Endothelial cell (in vitro differentiated cells): Measurements from ENCODE around the gene ARHGEF28. TPM values are rescaled to one million over a fixed set of nuclear protein-coding genes. Genes with fewer than 3 reads are reported as not detected.
A peak's percentile ranks its signal among the peaks of the same experiment; 100 is the strongest.

Experiments used
- DNase-seq: peaks from one replicate; pipeline ENCODE4 v3.0.0; 2021; ENCODE audit warnings: low spot score
- H3K27ac Mint-ChIP-seq: one replicate; pipeline ENCODE4 v1.8.0; 2021; ENCODE audit warnings: mixed read lengths, inconsistent platforms; ENCODE audit not compliant: unreplicated experiment
- H3K27me3 Mint-ChIP-seq: one replicate; pipeline ENCODE4 v1.8.0; 2021; ENCODE audit warnings: mild to moderate bottlenecking, moderate library complexity, mixed read lengths, inconsistent platforms; ENCODE audit not compliant: unreplicated experiment
- H3K36me3 Mint-ChIP-seq: one replicate; pipeline ENCODE4 v1.8.0; 2021; ENCODE audit warnings: mild to moderate bottlenecking, low read depth, mixed read lengths, inconsistent platforms; ENCODE audit not compliant: unreplicated experiment
- H3K4me1 Mint-ChIP-seq: one replicate; pipeline ENCODE4 v1.8.0; 2021; ENCODE audit warnings: mild to moderate bottlenecking, mixed read lengths, inconsistent platforms; ENCODE audit not compliant: unreplicated experiment
- H3K4me3 Mint-ChIP-seq: one replicate; pipeline ENCODE4 v1.8.0; 2021; ENCODE audit warnings: mild to moderate bottlenecking, mixed read lengths, inconsistent platforms; ENCODE audit not compliant: unreplicated experiment
- H3K9me3 Mint-ChIP-seq: one replicate; pipeline ENCODE4 v1.8.0; 2021; ENCODE audit warnings: mixed read lengths, inconsistent platforms; ENCODE audit not compliant: unreplicated experiment
- CTCF ChIP-seq: fragments of 200-600 bp; sonication (generic); IDR thresholded peaks from one replicate; pipeline ENCODE4 v1.5.0; 2021; ENCODE audit warnings: antibody characterized with exemption; ENCODE audit not compliant: unreplicated experiment
- total RNA-seq: library from RNA; stranded (reverse); fragmentation: NEBNext Ultra II Directional; extraction: Animal tissue kit (Norgen Biotek cat#: 25700); gene quantifications from one replicate; pipeline ENCODE4 v1.2.1, GENCODE V29; 2021; ENCODE audit not compliant: unreplicated experiment

ARHGEF28 gene
- total RNA-seq, 1 donor from 2014 or later, result 1.5 TPM

DNA sequence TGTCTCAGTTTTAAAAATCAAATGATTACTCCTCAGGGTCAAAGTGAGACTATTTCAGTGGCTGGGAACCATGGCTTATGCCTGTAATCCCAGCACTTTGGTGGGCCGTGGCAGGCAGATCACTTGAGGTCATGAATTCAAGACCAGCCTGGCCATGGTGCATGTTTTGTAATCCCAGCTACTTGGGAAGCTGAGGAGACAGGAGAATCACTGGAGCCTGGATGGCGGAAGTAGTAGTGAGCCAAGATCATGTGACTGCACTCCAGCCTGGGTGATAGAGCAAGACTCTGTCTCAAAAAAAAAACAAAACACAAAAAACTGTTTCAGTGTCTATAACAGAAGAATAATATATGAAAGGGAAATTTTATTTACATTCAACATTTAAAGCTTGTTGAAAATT, 182.9 kb downstream of the ARHGEF28 start:
- no peak for DNase-seq
- H3K27me3 Mint-ChIP-seq, result no peaks in the 10 kb centered on the region
- TF ChIP-seq CTCF, result no peak
- H3K4me1 Mint-ChIP-seq, result peaks cover 5% of the 10 kb centered on the region
- no peaks in the 10 kb centered on the region for H3K9me3 Mint-ChIP-seq
- no peaks in the 10 kb centered on the region for H3K36me3 Mint-ChIP-seq
- no peak overlapping the region for H3K27ac Mint-ChIP-seq
- H3K4me3 Mint-ChIP-seq, result no peak overlapping the region

GRCh38 chr5:73810429-73810828, 184.4 kb downstream of the ARHGEF28 start:
- Mint-ChIP-seq H3K27ac (no peak overlapping the region), H3K4me1 (peaks cover 5% of the 10 kb centered on the region), H3K4me3 (no peak overlapping the region), H3K36me3 (no peaks in the 10 kb centered on the region), H3K27me3 (no peaks in the 10 kb centered on the region), H3K9me3 (no peaks in the 10 kb centered on the region)
- TF ChIP-seq CTCF, result no peak
- DNase-seq, result no peak

GRCh38 chr5:73812457-73812856, 186.5 kb downstream of the ARHGEF28 start:
- DNase-seq, result no peak
- TF ChIP-seq CTCF, result no peak
- Mint-ChIP-seq H3K27ac (no peak overlapping the region), H3K4me3 (no peak overlapping the region), H3K4me1 (peaks cover 5% of the 10 kb centered on the region), H3K9me3 (no peaks in the 10 kb centered on the region), H3K27me3 (no peaks in the 10 kb centered on the region), H3K36me3 (no peaks in the 10 kb centered on the region)

DNA sequence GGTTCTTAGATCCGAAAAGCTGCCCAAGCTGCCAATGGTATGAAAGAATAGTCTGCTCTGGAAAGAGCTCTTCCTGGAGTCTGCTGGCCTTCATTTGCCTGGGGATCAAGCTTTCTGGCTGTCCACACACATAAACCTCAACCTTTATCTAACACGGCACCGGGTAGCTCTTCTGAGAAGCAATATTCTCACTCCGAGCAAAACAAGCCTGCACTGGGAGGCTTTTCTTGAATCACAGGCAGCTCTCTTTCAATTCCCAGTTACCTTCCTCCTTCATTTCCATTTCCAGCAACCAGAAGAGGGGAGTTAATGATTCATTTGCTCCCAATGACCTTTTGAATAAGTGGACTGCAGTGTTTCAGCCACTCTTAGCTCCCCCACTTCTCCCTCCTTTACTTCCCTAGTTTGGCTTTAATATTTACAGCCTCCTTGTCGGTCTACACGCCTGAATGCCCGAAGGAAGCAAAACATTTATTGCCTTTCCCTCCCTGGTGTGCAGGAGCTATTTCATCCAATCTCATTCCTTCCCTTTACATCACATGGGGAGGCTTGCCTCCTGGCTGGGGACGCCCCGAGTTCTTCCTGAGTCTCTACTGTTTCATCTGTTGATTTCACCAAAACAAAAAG, 187.1 kb downstream of the ARHGEF28 start:
- H3K27me3 Mint-ChIP-seq, result no peaks in the 10 kb centered on the region
- no peaks in the 10 kb centered on the region for H3K9me3 Mint-ChIP-seq
- DNase-seq, result no peak
- TF ChIP-seq CTCF, result no peak
- peaks cover 5% of the 10 kb centered on the region for H3K4me1 Mint-ChIP-seq
- H3K36me3 Mint-ChIP-seq, result no peaks in the 10 kb centered on the region
- no peak overlapping the region for H3K4me3 Mint-ChIP-seq
- peak overlapping the region; percentile 27 for H3K27ac Mint-ChIP-seq

DNA sequence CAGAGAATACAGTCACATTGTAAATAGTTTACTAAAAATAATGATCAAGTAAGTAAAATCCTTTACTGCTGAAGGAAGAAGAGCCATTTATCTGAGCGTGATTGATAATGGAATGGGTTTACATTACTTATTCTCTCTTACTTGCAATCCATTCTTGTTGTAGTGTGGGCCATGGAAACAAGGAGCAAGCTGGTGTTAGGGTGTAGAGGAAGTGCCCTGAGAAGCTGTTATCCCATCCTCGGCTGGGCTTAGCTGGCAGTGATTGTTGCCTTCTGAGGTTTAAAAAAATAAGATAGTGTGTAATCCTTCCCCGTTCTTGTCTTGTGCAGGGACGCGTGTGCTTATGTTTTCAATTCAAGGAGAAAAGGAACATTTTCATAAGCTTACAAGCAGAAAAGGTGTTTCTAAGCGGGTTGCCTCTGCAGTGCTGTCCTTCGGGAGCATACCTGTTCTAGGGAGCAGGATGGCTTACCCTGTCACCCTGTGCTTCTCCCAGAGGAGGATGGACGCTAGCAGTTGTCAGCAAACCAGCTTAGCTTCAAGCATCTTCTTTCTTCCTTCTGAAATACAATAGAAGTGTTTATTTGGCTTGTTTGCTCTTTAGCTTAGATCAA, 188.3 kb downstream of the ARHGEF28 start:
- H3K27ac Mint-ChIP-seq, result no peak overlapping the region
- no peak for TF ChIP-seq CTCF
- no peaks in the 10 kb centered on the region for H3K36me3 Mint-ChIP-seq
- no peak for DNase-seq
- H3K9me3 Mint-ChIP-seq, result no peaks in the 10 kb centered on the region
- H3K4me1 Mint-ChIP-seq, result peaks cover 5% of the 10 kb centered on the region
- H3K4me3 Mint-ChIP-seq, result no peak overlapping the region
- H3K27me3 Mint-ChIP-seq, result no peaks in the 10 kb centered on the region
